SU-DHL-6 (cell line): ENCODE data around the gene KSR2.

Source experiments
- EZH2phosphoT487 ChIP-seq: fragments of 200-600 bp; sonication (generic), shearing (Covaris generic); conservative IDR thresholded peaks from 2 replicates; pipeline ENCODE4 v1.6.1; 2018; ENCODE audit warnings: mild to moderate bottlenecking, antibody characterized with exemption, low read length, moderate library complexity, mixed read lengths
- TF ChIP-seq, protein P1 (sequence below): fragments of 200-600 bp; sonication (generic); IDR thresholded peaks from one replicate; pipeline ENCODE4 v1.5.1; 2017; ENCODE audit warnings: antibody characterized with exemption, mild to moderate bottlenecking, low read length, moderate library complexity; ENCODE audit not compliant: insufficient read depth, poor library complexity, severe bottlenecking

DNA sequence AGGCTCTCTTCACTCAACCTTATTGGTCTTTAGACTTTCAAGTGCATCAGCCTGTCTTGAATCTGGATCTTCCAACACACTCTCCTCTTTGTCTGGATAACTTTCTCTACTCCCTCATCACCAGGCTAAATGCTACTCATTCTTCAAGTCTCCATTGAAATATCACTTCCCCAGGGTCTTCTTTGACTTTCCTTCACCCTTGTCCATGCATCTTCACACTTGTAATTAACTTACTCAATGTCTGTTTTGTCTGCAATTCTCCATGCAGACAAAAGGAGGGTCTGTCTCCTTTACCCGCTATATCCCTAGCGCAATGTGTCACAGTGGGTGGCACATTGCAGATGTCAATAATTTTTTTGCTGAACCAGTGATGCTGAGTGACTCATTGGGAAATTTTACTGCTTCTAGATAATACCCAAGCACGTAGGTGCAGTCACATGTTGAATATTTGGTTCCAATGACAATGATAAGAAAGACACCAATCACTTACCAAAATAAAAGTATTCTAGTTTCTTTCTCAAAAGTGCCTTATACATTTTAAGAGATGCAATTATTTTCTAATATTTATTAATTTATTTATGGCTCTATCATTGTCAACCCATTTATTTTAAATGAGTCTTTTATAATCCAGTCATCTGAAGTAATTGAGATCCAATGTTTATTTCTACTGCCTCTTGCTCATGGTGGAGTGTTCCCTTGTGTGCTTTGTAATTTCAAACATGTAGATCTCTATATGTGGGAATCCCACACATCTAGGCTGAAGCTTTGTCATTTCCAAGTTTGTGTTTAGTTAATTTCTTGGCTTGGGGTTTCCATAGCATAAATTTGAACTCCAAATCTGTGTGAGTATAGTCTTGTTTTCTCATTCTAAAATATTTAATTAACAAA is 26.0 kb upstream of the KSR2 start:
- TF ChIP-seq EZH2phosphoT487 = no peak
- TF ChIP-seq, protein P1, sequence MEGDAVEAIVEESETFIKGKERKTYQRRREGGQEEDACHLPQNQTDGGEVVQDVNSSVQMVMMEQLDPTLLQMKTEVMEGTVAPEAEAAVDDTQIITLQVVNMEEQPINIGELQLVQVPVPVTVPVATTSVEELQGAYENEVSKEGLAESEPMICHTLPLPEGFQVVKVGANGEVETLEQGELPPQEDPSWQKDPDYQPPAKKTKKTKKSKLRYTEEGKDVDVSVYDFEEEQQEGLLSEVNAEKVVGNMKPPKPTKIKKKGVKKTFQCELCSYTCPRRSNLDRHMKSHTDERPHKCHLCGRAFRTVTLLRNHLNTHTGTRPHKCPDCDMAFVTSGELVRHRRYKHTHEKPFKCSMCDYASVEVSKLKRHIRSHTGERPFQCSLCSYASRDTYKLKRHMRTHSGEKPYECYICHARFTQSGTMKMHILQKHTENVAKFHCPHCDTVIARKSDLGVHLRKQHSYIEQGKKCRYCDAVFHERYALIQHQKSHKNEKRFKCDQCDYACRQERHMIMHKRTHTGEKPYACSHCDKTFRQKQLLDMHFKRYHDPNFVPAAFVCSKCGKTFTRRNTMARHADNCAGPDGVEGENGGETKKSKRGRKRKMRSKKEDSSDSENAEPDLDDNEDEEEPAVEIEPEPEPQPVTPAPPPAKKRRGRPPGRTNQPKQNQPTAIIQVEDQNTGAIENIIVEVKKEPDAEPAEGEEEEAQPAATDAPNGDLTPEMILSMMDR = no peak
